GM15510 (cell line): ENCODE data around the gene FBXL7.

Experiments used
- POLR2A ChIP-seq: IDR thresholded peaks from 3 replicates; pipeline ENCODE4 v1.6.1; 2011; ENCODE audit warnings: borderline replicate concordance; ENCODE audit not compliant: insufficient read length; ENCODE audit errors: extremely low read depth

Gene FBXL7

GRCh38 chr5:15728811-15729210 lies 228.8 kb downstream of the FBXL7 start:
- no peak for TF ChIP-seq POLR2A

GRCh38 chr5:15731699-15732098 lies 231.7 kb downstream of the FBXL7 start:
- no peak for TF ChIP-seq POLR2A

- no peak for TF ChIP-seq POLR2A
Measured at GRCh38 chr5:15734058-15734457, 234.1 kb downstream of the FBXL7 start.

GRCh38 chr5:15737036-15737821 lies 237.2 kb downstream of the FBXL7 start:
- TF ChIP-seq POLR2A: no peak

- TF ChIP-seq POLR2A: no peak
Measured at GRCh38 chr5:15737871-15738664, 238.1 kb downstream of the FBXL7 start.

- no peak for TF ChIP-seq POLR2A
Measured at GRCh38 chr5:15740383-15740782, 240.4 kb downstream of the FBXL7 start.

- no peak for TF ChIP-seq POLR2A
Measured at GRCh38 chr5:15741591-15741990, 241.6 kb downstream of the FBXL7 start.

GRCh38 chr5:15746833-15747232 lies 246.9 kb downstream of the FBXL7 start:
- TF ChIP-seq POLR2A: no peak

GRCh38 chr5:15748266-15748665 lies 248.3 kb downstream of the FBXL7 start:
- no peak for TF ChIP-seq POLR2A

GRCh38 chr5:15752663-15753285 lies 252.8 kb downstream of the FBXL7 start:
- TF ChIP-seq POLR2A: no peak

GRCh38 chr5:15753752-15754151 lies 253.8 kb downstream of the FBXL7 start:
- TF ChIP-seq POLR2A: no peak

- no peak for TF ChIP-seq POLR2A
Measured at GRCh38 chr5:15757103-15757502, 257.1 kb downstream of the FBXL7 start.

GRCh38 chr5:15757619-15758018 lies 257.6 kb downstream of the FBXL7 start:
- TF ChIP-seq POLR2A: no peak

GRCh38 chr5:15762668-15763067 lies 262.7 kb downstream of the FBXL7 start:
- no peak for TF ChIP-seq POLR2A

- TF ChIP-seq POLR2A: no peak
Measured at GRCh38 chr5:15763754-15764153, 263.8 kb downstream of the FBXL7 start.
